NK-92 treated with Interleukin-12 subunit alpha and Interleukin-12 subunit beta, amount 100 ng/mL, for 24 hours (cell line): Measurements from ENCODE around the gene TUT7.

Experiments used
- DNase-seq: peaks from one replicate; lab custom pipeline; 2025; lab: John Stamatoyannopoulos, UW

Gene TUT7

DNA sequence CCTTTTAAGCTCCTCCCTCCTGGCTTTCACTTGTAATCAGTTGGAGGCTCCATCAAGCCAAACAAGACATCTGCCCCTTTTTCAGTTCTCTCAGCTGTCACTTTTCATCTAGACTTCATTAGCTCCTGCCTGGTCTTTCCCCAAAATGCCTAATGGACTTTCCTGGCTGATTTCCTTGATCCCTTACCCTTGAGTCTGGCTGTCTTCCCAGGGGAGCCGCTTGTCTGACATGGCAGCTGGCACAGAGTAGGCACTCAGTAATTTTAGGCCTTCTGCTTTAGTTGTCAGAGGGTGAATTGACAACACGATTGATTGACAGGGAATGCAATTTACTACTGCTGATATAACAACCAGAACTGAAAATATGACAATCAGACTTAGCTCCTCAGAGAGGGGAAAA is 96.8 kb downstream of the TUT7 start:
- DNase-seq: no peak

GRCh38 chr9:86256653-86257052 is 97.6 kb downstream of the TUT7 start:
- no peak for DNase-seq

- DNase-seq: no peak
Observed at GRCh38 chr9:86253577-86253976, 100.6 kb downstream of the TUT7 start.

- no peak for DNase-seq
Observed at GRCh38 chr9:86252870-86253269, 101.3 kb downstream of the TUT7 start.

DNA sequence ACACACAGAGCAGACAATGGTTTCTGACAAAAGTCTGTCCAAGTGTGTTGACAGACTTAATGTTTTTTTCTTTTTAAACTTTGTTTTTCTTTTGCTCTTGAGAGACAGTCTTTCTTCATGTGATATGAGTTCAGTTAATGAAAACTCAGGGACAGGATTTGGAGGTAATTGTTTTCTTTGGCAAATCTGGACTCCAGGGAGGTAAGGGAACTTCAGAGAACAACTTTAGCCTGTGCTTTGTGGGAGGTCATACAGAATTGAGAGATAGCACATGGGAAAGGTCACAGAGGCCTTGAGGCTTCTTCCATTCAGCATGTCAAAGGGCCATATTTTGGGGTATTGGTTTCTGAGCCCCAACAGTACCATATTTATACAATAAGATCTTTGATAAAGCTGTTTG is 104.1 kb downstream of the TUT7 start:
- no peak for DNase-seq

GRCh38 chr9:86248746-86249145 is 105.5 kb downstream of the TUT7 start:
- no peak for DNase-seq

GRCh38 chr9:86246752-86247161 is 107.5 kb downstream of the TUT7 start:
- DNase-seq: no peak

DNA sequence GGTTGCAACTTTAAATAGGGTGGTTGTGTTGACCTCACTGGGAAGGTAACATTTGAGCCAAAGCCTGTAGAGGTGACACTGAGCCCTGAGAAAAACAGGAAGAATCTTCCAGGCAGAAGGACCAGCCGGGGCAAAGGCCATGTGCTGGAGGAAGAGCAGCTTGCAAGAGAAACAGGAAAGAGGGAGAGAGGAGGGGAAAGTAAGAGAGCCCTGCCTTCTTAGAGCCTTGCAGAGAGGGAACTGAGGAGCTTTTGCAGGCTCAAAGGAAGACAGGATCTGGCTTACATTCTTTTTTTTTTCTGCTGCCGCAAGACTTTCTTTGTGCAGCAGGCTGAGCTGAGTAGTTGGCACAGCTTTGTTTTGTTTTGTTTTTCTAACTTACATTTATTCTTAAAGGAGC is 112.1 kb downstream of the TUT7 start:
- no peak for DNase-seq

DNA sequence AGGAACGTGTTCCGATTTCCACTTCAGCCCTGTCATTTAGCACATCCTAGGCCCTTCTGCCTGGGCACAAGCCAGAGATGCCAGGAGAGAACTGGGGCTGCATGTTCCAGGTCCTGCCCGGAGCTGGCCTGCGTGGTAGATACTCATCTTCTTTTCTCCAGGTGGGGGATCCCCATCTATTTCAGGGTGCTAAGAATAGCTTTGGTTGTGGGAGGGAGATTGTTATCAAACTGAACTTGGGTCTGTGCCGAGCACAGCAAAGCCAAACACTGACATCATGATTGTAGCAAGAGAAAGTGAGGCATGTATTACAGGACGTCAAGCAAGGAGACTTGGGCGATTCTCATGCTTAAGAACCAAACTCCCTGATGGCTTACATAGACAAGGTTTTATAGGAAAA is 113.0 kb downstream of the TUT7 start:
- DNase-seq: no peak

GRCh38 chr9:86238861-86239770 is 115.1 kb downstream of the TUT7 start:
- no peak for DNase-seq
